Measurements from ENCODE around the gene EMP3.

GRCh38 chr19:48353677-48354076 is 28.3 kb downstream of the EMP3 start:
- TF ChIP-seq CTCF (IDR thresholded peaks at IDR 0.05; ENCODE audit: low read depth, low read length) = no peak
- TF ChIP-seq EZH2phosphoT487 (IDR thresholded peaks at IDR 0.05; ENCODE audit: low read depth) = no peak

All from OCI-LY3 (cell line).